ENCODE results near the gene DNER. TPM values are rescaled to one million over a fixed set of nuclear protein-coding genes. Genes with fewer than 3 reads are reported as not detected.

Gene DNER
- total and polyA plus RNA-seq, 7 donors = 0.10 to 0.87 (median 0.35) TPM; not detected in 1

DNA sequence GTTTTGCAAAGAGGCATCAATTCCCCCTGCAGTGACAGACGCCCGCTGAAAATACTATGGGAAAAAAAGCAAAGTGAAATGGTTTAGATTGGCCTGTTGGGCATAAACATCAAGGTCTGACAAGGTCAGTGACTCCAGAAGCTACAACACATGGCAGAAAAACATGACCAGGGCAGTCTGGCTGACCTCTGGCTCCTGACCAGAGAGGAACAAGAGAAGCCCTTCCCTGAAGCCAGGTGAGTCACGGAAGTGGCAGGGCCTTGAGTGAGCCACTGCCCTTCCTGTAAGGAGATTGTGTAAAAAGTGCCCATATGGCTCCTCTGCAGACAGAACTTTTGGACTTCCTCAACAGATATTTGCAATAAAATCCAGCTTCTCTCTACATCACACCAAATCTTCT lies 72.0 kb downstream of the DNER start:
- H3K27me3 ChIP-seq (ENCODE audit: insufficient read depth in 3 of 3, low read length in 2 of 3) = no peaks in the 10 kb centered on the region
- no peaks in the 10 kb centered on the region for H3K4me1 ChIP-seq
- ATAC-seq (peak in 1 of 4 donors; percentile 37), DNase-seq (no peak)
- H3K4me3 ChIP-seq = no peak overlapping the region
- 65 to 70% (median 68%) methylated on average over 3 of the region's 3 CpGs for WGBS, 3 donors
- no peak overlapping the region for H3K27ac ChIP-seq
- TF ChIP-seq CTCF (IDR thresholded peaks at IDR 0.05) = no peak
- no peaks in the 10 kb centered on the region for H3K9me3 ChIP-seq
- intact Hi-C loops (cut with DNase I) = no loop called here
- no peaks in the 10 kb centered on the region for H3K36me3 ChIP-seq (ENCODE audit: insufficient read depth in 1 of 2, low read depth in 1 of 2)

GRCh38 chr2:229641676-229642075 lies 72.7 kb downstream of the DNER start:
- Histone ChIP-seq H3K4me1 (no peaks in the 10 kb centered on the region), H3K4me3 (no peak overlapping the region), H3K27ac (no peak overlapping the region), H3K27me3 (ENCODE audit: insufficient read depth in 3 of 3, low read length in 2 of 3) (no peaks in the 10 kb centered on the region), H3K9me3 (no peaks in the 10 kb centered on the region), H3K36me3 (ENCODE audit: insufficient read depth in 1 of 2, low read depth in 1 of 2) (no peaks in the 10 kb centered on the region)
- ATAC-seq (no peak), DNase-seq (no peak)
- WGBS, 3 donors = 28 to 33% (median 32%) methylated on average over 3 of the region's 3 CpGs
- TF ChIP-seq CTCF (IDR thresholded peaks at IDR 0.05) = no peak
- intact Hi-C loops (cut with DNase I) = no loop called here

DNA sequence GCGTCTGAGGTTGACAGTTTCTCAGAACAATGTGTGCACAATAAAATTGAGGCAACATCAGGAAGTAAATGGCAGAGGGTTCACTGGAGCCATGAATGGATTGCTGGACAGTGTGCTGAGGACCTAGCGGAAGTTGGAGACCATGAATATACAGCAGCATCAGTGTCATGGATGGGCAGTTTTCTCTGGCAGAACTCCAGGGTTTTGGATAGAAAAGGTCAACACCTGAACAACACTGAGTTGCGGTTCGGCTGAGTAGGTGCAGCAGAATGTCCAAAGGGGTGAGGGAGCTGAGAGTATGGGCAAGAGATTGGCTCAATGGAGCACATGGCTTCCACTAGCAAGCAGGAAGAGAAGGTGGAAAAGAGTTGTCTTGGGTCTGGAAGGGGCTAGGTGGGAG lies 73.7 kb downstream of the DNER start:
- intact Hi-C loops (cut with DNase I) = no loop called here
- no peak for ATAC-seq
- WGBS, 3 donors = 91 to 95% (median 93%) methylated on average over 4 of the region's 4 CpGs

GRCh38 chr2:229636571-229636970 lies 77.8 kb downstream of the DNER start:
- no peak for DNase-seq
- H3K4me3 ChIP-seq = no peak overlapping the region
- no peak overlapping the region for H3K27ac ChIP-seq
- no peaks in the 10 kb centered on the region for H3K36me3 ChIP-seq (ENCODE audit: insufficient read depth in 1 of 2, low read depth in 1 of 2)
- intact Hi-C loops (cut with DNase I) = no loop called here
- no peaks in the 10 kb centered on the region for H3K9me3 ChIP-seq
- H3K27me3 ChIP-seq (ENCODE audit: insufficient read depth in 3 of 3, low read length in 2 of 3) = peaks cover 0 to 3% (median 0%) of the 10 kb centered on the region in 3 donors
- H3K4me1 ChIP-seq = no peaks in the 10 kb centered on the region
- TF ChIP-seq CTCF (IDR thresholded peaks at IDR 0.05) = no peak
- ATAC-seq = no peak

More for the DNA sequence above, 73.7 kb downstream of the DNER start:
- Histone ChIP-seq H3K27me3 (ENCODE audit: insufficient read depth in 3 of 3, low read length in 2 of 3) (no peaks in the 10 kb centered on the region), H3K27ac (no peak overlapping the region), H3K4me1 (no peaks in the 10 kb centered on the region), H3K9me3 (no peaks in the 10 kb centered on the region), H3K36me3 (ENCODE audit: insufficient read depth in 1 of 2, low read depth in 1 of 2) (no peaks in the 10 kb centered on the region), H3K4me3 (no peak overlapping the region)
- no peak for TF ChIP-seq CTCF (IDR thresholded peaks at IDR 0.05)
- DNase-seq = no peak

GRCh38 chr2:229635371-229635680 lies 79.0 kb downstream of the DNER start:
- no peak for ATAC-seq
- no peak for DNase-seq
- intact Hi-C loops (cut with DNase I) = no loop called here
- peaks cover 0 to 3% (median 0%) of the 10 kb centered on the region in 3 donors for H3K27me3 ChIP-seq (ENCODE audit: insufficient read depth in 3 of 3, low read length in 2 of 3)
- H3K9me3 ChIP-seq = no peaks in the 10 kb centered on the region
- no peak for TF ChIP-seq CTCF (IDR thresholded peaks at IDR 0.05)
- no peak overlapping the region for H3K4me3 ChIP-seq
- WGBS, 3 donors = 68 to 81% (median 77%) methylated on average over 1 of the region's 1 CpG
- no peak overlapping the region for H3K27ac ChIP-seq
- no peaks in the 10 kb centered on the region for H3K4me1 ChIP-seq
- no peaks in the 10 kb centered on the region for H3K36me3 ChIP-seq (ENCODE audit: insufficient read depth in 1 of 2, low read depth in 1 of 2)

Measured in psoas muscle (tissue), 8 donors.